Tibial artery (tissue), 4 donors: ENCODE results near the gene CACNA1C.

ENCODE experiments used
- DNase-seq, 2 donors: peaks; one replicate each; pipeline ENCODE4 v3.0.0-alpha.2; 2019
- H3K27ac ChIP-seq, 2 donors: fragments of 200-600 bp; sonication (generic) in 1 of 2; 1 replicate in 1 of 2; 2 replicates in 1 of 2; pipeline ENCODE4 v1.5.1; 2018 to 2019; ENCODE audit warnings: mild to moderate bottlenecking in 1 of 2
- H3K27me3 ChIP-seq, 2 donors: fragments of 200-600 bp; sonication (generic) in 1 of 2; one replicate each; pipeline versions ENCODE4 v1.5.1 to v1.6.0; 2016 to 2019
- H3K36me3 ChIP-seq, 3 donors: fragments of 200-600 bp; sonication (generic) in 2 of 3; one replicate each; pipeline ENCODE4 v1.5.1; 2016 to 2019; ENCODE audit warnings: mild to moderate bottlenecking in 2 of 3
- H3K4me1 ChIP-seq, 4 donors: fragments of 200-600 bp; sonication (generic) in 2 of 4; 1 replicate in 3 of 4; 2 replicates in 1 of 4; pipeline ENCODE4 v1.5.1; 2016 to 2019
- H3K4me3 ChIP-seq, 2 donors: fragments of 200-600 bp; sonication (generic) in 1 of 2; 1 replicate in 1 of 2; 2 replicates in 1 of 2; pipeline ENCODE4 v1.5.1; 2018 to 2019; ENCODE audit warnings: mild to moderate bottlenecking in 2 of 2
- H3K9me3 ChIP-seq, 3 donors: fragments of 200-600 bp; sonication (generic) in 1 of 3; one replicate each; pipeline ENCODE4 v1.5.1; 2016 to 2019
- CTCF ChIP-seq, 2 experiments: fragments of 200-600 bp in 1 of 2; fragments of 450-650 bp in 1 of 2; IDR thresholded peaks; one replicate each; pipeline ENCODE4 v1.5.1; 2017 to 2019; ENCODE audit warnings: antibody characterized with exemption in 2 of 2, mild to moderate bottlenecking in 1 of 2, moderate library complexity in 1 of 2
- intact Hi-C: fragments of 100-400 bp; cut with DNase I; formaldehyde crosslinking; loops from one replicate; pipeline ENCODE4 v1.15.0; 2023; ENCODE audit warnings: low total_unique reads

The CACNA1C gene

GRCh38 chr12:2384533-2385351, 332.0 kb downstream of the CACNA1C start:
- Histone ChIP-seq H3K36me3 (no peaks in the 10 kb centered on the region), H3K27ac (peak overlapping the region; percentile 77), H3K27me3 (no peaks in the 10 kb centered on the region), H3K4me3 (peak overlapping the region; percentile 28 to 37), H3K9me3 (no peaks in the 10 kb centered on the region), H3K4me1 (peaks cover 0 to 92% (median 37%) of the 10 kb centered on the region in 4 donors)
- no peak for DNase-seq
- no peak for TF ChIP-seq CTCF (IDR thresholded peaks at IDR 0.05)
- intact Hi-C loops = loop anchor here (5.0 kb wide), 1 partner anchor 82 kb away; no protein-coding TSS in a partner anchor

GRCh38 chr12:2385529-2385928, 332.7 kb downstream of the CACNA1C start:
- Histone ChIP-seq H3K4me1 (peaks cover 0 to 92% (median 31%) of the 10 kb centered on the region in 4 donors), H3K36me3 (no peaks in the 10 kb centered on the region), H3K27me3 (no peaks in the 10 kb centered on the region), H3K27ac (peak overlapping the region; percentile 77), H3K9me3 (no peaks in the 10 kb centered on the region), H3K4me3 (peak overlapping the region in 1 of 2 donors; percentile 37)
- DNase-seq = no peak
- peak in 1 of 2 experiments; percentile 16 for TF ChIP-seq CTCF (IDR thresholded peaks at IDR 0.05)
- intact Hi-C loops = no loop called here

GRCh38 chr12:2386566-2386965, 333.8 kb downstream of the CACNA1C start:
- Histone ChIP-seq H3K4me3 (no peak overlapping the region), H3K27ac (peak overlapping the region; percentile 77), H3K9me3 (no peaks in the 10 kb centered on the region), H3K4me1 (peaks cover 0 to 82% (median 27%) of the 10 kb centered on the region in 4 donors), H3K27me3 (no peaks in the 10 kb centered on the region), H3K36me3 (no peaks in the 10 kb centered on the region)
- TF ChIP-seq CTCF (IDR thresholded peaks at IDR 0.05) = no peak
- DNase-seq = peak in 1 of 2 donors; percentile 38
- intact Hi-C loops = no loop called here

- Histone ChIP-seq H3K27me3 (no peaks in the 10 kb centered on the region), H3K27ac (no peak overlapping the region), H3K4me3 (no peak overlapping the region), H3K36me3 (no peaks in the 10 kb centered on the region), H3K9me3 (no peaks in the 10 kb centered on the region), H3K4me1 (peaks cover 0 to 74% (median 27%) of the 10 kb centered on the region in 4 donors)
- intact Hi-C loops = no loop called here
- peak in 1 of 2 donors; percentile 50 for DNase-seq
- no peak for TF ChIP-seq CTCF (IDR thresholded peaks at IDR 0.05)
Measured at GRCh38 chr12:2387103-2387834, 334.5 kb downstream of the CACNA1C start.

- intact Hi-C loops = no loop called here
- Histone ChIP-seq H3K27ac (no peak overlapping the region), H3K4me3 (no peak overlapping the region), H3K9me3 (no peaks in the 10 kb centered on the region), H3K27me3 (no peaks in the 10 kb centered on the region), H3K4me1 (peaks cover 0 to 55% (median 13%) of the 10 kb centered on the region in 4 donors), H3K36me3 (no peaks in the 10 kb centered on the region)
- TF ChIP-seq CTCF (IDR thresholded peaks at IDR 0.05) = no peak
- peak in 1 of 2 donors; percentile 41 for DNase-seq
Measured at GRCh38 chr12:2389079-2389790, 336.4 kb downstream of the CACNA1C start.
